CD4-positive, alpha-beta memory T cell (primary cell): ENCODE measurements around the gene ZFP36L1. TPM values are rescaled to one million over a fixed set of nuclear protein-coding genes. Genes with fewer than 3 reads are reported as not detected.

Experiments
- CTCF ChIA-PET: fragments of 350-600 bp; sonication (Branson Sonifier 250); formaldehyde crosslinking; loops from one replicate; lab custom pipeline; 2021; ENCODE audit warnings: inconsistent platforms; ENCODE audit not compliant: partially characterized antibody; lab: Charles Lee
- POLR2A ChIA-PET: fragments of 350-600 bp; sonication (Branson Sonifier 250); formaldehyde crosslinking; loops from one replicate; lab custom pipeline; 2021; ENCODE audit not compliant: partially characterized antibody; lab: Charles Lee
- DNase-seq, 5 donors: peaks; one replicate each; pipeline versions ENCODE4 v3.0.0 to v3.0.0-alpha.2; 2020 to 2022; ENCODE audit warnings: mixed read lengths in 1 of 5
- H3K27ac ChIP-seq: one replicate; pipeline ENCODE4 v1.7.0; 2013; ENCODE audit warnings: low read depth, low read length
- H3K27me3 ChIP-seq: 2 replicates; pipeline ENCODE4 v1.7.0; 2013; ENCODE audit warnings: mild to moderate bottlenecking, low read length, moderate library complexity; ENCODE audit not compliant: insufficient read depth
- H3K36me3 ChIP-seq: 2 replicates; pipeline ENCODE4 v1.7.0; 2013; ENCODE audit warnings: mild to moderate bottlenecking, low read length, moderate library complexity; ENCODE audit not compliant: insufficient read depth
- H3K4me1 ChIP-seq: 2 replicates; pipeline ENCODE4 v1.7.0; 2013; ENCODE audit warnings: mild to moderate bottlenecking, low read length, moderate library complexity; ENCODE audit not compliant: insufficient read depth
- H3K4me3 ChIP-seq, 2 donors: one replicate each; pipeline ENCODE4 v1.7.0; 2013; ENCODE audit warnings: low read length in 2 of 2, mild to moderate bottlenecking in 1 of 2
- H3K9me3 ChIP-seq, 2 donors: one replicate each; pipeline ENCODE4 v1.7.0; 2013; ENCODE audit warnings: low read length in 2 of 2, control low read depth in 1 of 2; ENCODE audit not compliant: control insufficient read depth in 1 of 2
- H3K27ac Mint-ChIP-seq, 7 donors: one replicate each; pipeline ENCODE4 v1.8.0; 2020 to 2021; ENCODE audit warnings: mixed read lengths in 7 of 7, mild to moderate bottlenecking in 6 of 7, inconsistent platforms in 3 of 7, moderate library complexity in 3 of 7
- H3K27me3 Mint-ChIP-seq, 2 donors: one replicate each; pipeline ENCODE4 v1.8.0; 2020 to 2021; ENCODE audit warnings: mixed read lengths in 2 of 2
- H3K36me3 Mint-ChIP-seq, 2 donors: one replicate each; pipeline ENCODE4 v1.8.0; 2020 to 2021; ENCODE audit warnings: mixed read lengths in 2 of 2, inconsistent platforms in 1 of 2, mild to moderate bottlenecking in 1 of 2
- H3K4me1 Mint-ChIP-seq, 4 donors: one replicate each; pipeline ENCODE4 v1.8.0; 2020 to 2021; ENCODE audit warnings: mixed read lengths in 4 of 4, mild to moderate bottlenecking in 1 of 4
- H3K4me3 Mint-ChIP-seq, 8 donors: one replicate each; pipeline ENCODE4 v1.8.0; 2020 to 2021; ENCODE audit warnings: mixed read lengths in 8 of 8, mild to moderate bottlenecking in 7 of 8, moderate library complexity in 6 of 8, inconsistent platforms in 3 of 8
- H3K9me3 Mint-ChIP-seq, 8 donors: one replicate each; pipeline ENCODE4 v1.8.0; 2020 to 2021; ENCODE audit warnings: mixed read lengths in 8 of 8, mild to moderate bottlenecking in 5 of 8, inconsistent platforms in 3 of 8, moderate library complexity in 1 of 8
- intact Hi-C: fragments of 100-400 bp; cut with micrococcal nuclease; formaldehyde crosslinking; loops from one replicate; pipeline ENCODE4 v1.15.1; 2023
- polyA plus RNA-seq, 2 donors: library from polyadenylated mRNA; unstranded; fragments of 300-500 nt; fragmentation: Illumina TruSeq; gene quantifications; one replicate each; pipeline ENCODE4 v1.2.3, GENCODE V29; 2021
- total RNA-seq, 2 experiments: library from RNA; stranded (reverse); gene quantifications; one replicate each; pipeline ENCODE4 v1.2.3, GENCODE V29; 2021

ZFP36L1 gene
- total and polyA plus RNA-seq, 4 experiments from 2014 or later = 60.3 to 242 (median 177) TPM

DNA sequence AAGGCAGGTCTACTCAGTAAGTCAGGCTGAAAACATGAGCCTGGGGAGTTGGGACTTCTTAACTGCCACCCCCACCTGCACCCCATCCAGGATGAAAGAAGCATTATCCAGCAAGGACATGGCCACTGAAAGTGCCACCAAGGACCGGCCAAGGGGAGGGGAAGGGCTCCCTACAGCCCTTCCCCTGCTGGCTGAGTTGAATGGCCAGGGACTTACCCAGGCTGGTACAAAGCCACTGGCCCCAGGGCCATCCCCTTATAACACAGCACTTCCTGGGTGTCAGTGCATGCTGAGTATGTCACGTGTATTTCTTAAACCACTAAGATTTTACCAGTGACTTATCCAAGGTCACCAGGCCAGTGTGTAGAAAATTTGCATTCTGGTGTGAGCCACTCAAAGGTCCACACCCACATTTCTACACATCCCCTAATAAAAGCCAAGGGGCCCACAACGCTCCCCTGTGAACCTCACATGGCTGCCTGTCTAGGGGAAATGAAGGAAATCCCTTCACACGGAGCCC lies 29.3 kb upstream of the ZFP36L1 start:
- intact Hi-C loops = loop anchor here (5.0 kb wide), 1 partner anchor 1005 kb away; the partner anchor contains the start of genes RAD51B and ZFYVE26
- no peaks in the 10 kb centered on the region for H3K9me3 ChIP-seq
- Mint-ChIP-seq H3K4me3 (peak overlapping the region in 6 of 8 donors; percentile 31 to 72 (median 62)), H3K36me3 (no peaks in the 10 kb centered on the region), H3K9me3 (no peaks in the 10 kb centered on the region), H3K27ac (peak overlapping the region; percentile 75 to 95 (median 89)), H3K27me3 (no peaks in the 10 kb centered on the region), H3K4me1 (peaks cover 26 to 62% (median 41%) of the 10 kb centered on the region in 4 donors)
- CTCF ChIA-PET = interaction anchor here (1.2 to 20.9 kb wide), 5 partner anchors 10 to 888 kb away, joined by 5 to 428 read pairs (median 67); no protein-coding TSS in a partner anchor
- no peaks in the 10 kb centered on the region for H3K36me3 ChIP-seq
- POLR2A ChIA-PET = interaction anchor here (26.7 kb wide), 1 partner anchor 34 kb away, joined by 1973 read pairs; the partner anchor contains the start of gene ZFP36L1
- H3K27ac ChIP-seq = peak overlapping the region; percentile 57
- no peaks in the 10 kb centered on the region for H3K27me3 ChIP-seq
- H3K4me3 ChIP-seq = no peak overlapping the region
- H3K4me1 ChIP-seq = peaks cover 61% of the 10 kb centered on the region
- DNase-seq = no peak

DNA sequence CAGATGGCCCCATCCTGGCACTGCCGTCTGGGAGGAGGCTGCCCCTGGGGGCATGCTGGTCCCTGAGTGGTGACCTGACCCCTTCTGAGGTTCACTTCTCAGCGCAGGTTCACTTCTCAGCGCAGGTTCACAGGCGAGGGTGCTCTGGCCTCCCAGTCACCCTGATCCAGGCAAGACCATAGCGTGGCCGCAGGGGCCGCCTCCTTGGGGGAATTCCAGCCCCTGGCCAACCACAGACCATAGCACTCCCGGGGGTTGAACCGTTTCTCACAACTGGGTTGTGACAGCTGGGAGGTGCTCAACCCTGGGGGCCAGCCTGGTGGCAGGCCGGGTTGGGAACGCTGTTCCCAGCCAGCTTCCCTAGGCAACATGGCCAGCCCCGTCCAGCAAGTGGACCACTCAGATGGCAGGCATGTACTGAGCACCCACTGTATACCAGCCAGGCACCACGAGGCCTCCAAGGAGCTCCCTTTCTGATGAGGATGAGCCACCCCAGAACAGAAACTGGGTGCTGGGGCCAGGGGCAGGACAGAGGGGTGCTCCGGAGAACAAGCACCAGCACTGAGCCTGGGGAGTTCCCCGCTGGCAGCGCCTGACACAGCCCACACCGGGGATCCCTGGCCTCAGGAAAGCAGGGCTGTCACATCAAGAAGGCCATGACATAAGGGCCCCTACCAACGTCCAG lies 28.3 kb upstream of the ZFP36L1 start:
- H3K9me3 Mint-ChIP-seq = no peaks in the 10 kb centered on the region
- H3K36me3 Mint-ChIP-seq = no peaks in the 10 kb centered on the region
- H3K27me3 Mint-ChIP-seq = no peaks in the 10 kb centered on the region
- Histone ChIP-seq H3K4me3 (no peak overlapping the region), H3K4me1 (peaks cover 67% of the 10 kb centered on the region), H3K36me3 (no peaks in the 10 kb centered on the region), H3K9me3 (no peaks in the 10 kb centered on the region), H3K27me3 (no peaks in the 10 kb centered on the region), H3K27ac (peak overlapping the region; percentile 57)
- intact Hi-C loops = loop anchor here (5.0 kb wide), 1 partner anchor 1004 kb away; the partner anchor contains the start of genes RAD51B and ZFYVE26
- ChIA-PET CTCF (interaction anchor here (1.2 to 20.9 kb wide), 6 partner anchors 11 to 887 kb away, joined by 4 to 428 read pairs (median 65); partner anchors contain the start of gene ZFP36L1), POLR2A (interaction anchor here (0.9 to 26.7 kb wide), 6 partner anchors 33 to 611 kb away, joined by 3 to 1973 read pairs (median 4); partner anchors contain the start of gene ZFP36L1)
- H3K4me1 Mint-ChIP-seq = peaks cover 32 to 68% (median 47%) of the 10 kb centered on the region in 4 donors
- H3K27ac Mint-ChIP-seq = peak overlapping the region; percentile 84 to 95 (median 94)
- peak overlapping the region in 5 of 8 donors; percentile 52 to 82 (median 73) for H3K4me3 Mint-ChIP-seq
- DNase-seq = peak in 2 of 5 donors; percentile 29 to 70

DNA sequence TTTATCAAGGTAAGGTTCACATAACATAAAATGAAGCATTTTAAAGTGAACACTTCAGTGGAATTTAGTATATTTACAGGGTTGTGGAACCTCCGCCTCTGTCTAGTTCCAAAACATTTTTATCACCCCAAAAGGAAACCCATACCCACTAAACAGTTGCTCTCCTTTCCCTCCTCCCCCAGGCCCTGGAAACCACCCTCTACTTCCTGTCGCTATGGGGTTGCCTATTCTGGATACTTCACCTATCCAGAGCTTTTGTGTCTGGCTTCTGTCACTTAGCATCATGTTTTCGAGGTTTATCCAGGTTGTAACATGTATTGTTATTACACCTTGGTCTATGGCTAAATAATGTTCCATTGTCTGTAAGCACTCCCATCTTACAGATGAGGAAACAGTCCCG lies 27.7 kb upstream of the ZFP36L1 start:
- Histone ChIP-seq H3K4me3 (no peak overlapping the region), H3K36me3 (no peaks in the 10 kb centered on the region), H3K27me3 (no peaks in the 10 kb centered on the region), H3K4me1 (peaks cover 73% of the 10 kb centered on the region), H3K9me3 (no peaks in the 10 kb centered on the region), H3K27ac (peak overlapping the region; percentile 57)
- H3K4me3 Mint-ChIP-seq = peak overlapping the region in 7 of 8 donors; percentile 29 to 82 (median 70)
- DNase-seq = peak; percentile 62 to 87 (median 66)
- no peaks in the 10 kb centered on the region for H3K9me3 Mint-ChIP-seq
- peaks cover 37 to 73% (median 52%) of the 10 kb centered on the region in 4 donors for H3K4me1 Mint-ChIP-seq
- ChIA-PET CTCF (interaction anchor here (0.6 to 20.9 kb wide), 7 partner anchors 10 to 983 kb away, joined by 4 to 428 read pairs (median 63); partner anchors contain the start of gene ZFP36L1), POLR2A (interaction anchor here (0.6 to 26.7 kb wide), 8 partner anchors 32 to 887 kb away, joined by 3 to 1973 read pairs (median 4); partner anchors contain the start of gene ZFP36L1)
- H3K27ac Mint-ChIP-seq = peak overlapping the region; percentile 78 to 95 (median 94)
- no peaks in the 10 kb centered on the region for H3K36me3 Mint-ChIP-seq
- no peaks in the 10 kb centered on the region for H3K27me3 Mint-ChIP-seq
- intact Hi-C loops = loop anchor here (5.0 kb wide), 1 partner anchor 1003 kb away; the partner anchor contains the start of genes RAD51B and ZFYVE26

DNA sequence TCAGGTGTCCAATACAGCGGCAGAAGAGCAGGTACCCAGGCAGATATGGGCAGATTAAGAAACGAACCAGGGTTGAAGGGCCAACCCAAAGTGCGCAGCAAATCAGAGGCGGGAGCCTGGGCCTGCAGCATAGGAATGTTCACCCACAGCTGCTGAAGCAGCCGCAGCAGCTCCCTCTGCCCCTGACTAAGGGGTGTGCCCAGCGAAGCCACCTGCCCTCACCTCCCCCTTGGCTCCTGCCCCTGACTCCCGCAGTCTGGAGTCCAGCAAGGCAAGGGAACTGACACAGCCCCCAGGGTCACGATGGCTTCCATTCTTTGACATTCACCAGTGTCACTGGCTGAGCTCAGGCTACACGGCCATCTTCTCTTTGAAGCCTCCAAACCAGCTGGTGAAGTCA lies 27.3 kb upstream of the ZFP36L1 start:
- H3K9me3 ChIP-seq = no peaks in the 10 kb centered on the region
- peak overlapping the region in 7 of 8 donors; percentile 29 to 82 (median 70) for H3K4me3 Mint-ChIP-seq
- H3K9me3 Mint-ChIP-seq = peaks cover 0 to 1% (median 0%) of the 10 kb centered on the region in 8 donors
- H3K27me3 Mint-ChIP-seq = no peaks in the 10 kb centered on the region
- H3K27ac Mint-ChIP-seq = peak overlapping the region; percentile 86 to 95 (median 94)
- CTCF ChIA-PET = interaction anchor here (0.6 to 20.9 kb wide), 8 partner anchors 10 to 983 kb away, joined by 4 to 428 read pairs (median 49); partner anchors contain the start of gene ZFP36L1
- no peaks in the 10 kb centered on the region for H3K36me3 ChIP-seq
- H3K4me1 Mint-ChIP-seq = peaks cover 41 to 77% (median 56%) of the 10 kb centered on the region in 4 donors
- H3K4me3 ChIP-seq = no peak overlapping the region
- peak overlapping the region; percentile 57 for H3K27ac ChIP-seq
- DNase-seq = peak in 1 of 5 donors; percentile 43
- H3K27me3 ChIP-seq = no peaks in the 10 kb centered on the region
- POLR2A ChIA-PET = interaction anchor here (0.6 to 26.7 kb wide), 10 partner anchors 32 to 886 kb away, joined by 3 to 1973 read pairs (median 4); partner anchors contain the start of gene ZFP36L1
- intact Hi-C loops = loop anchor here (5.0 kb wide), 1 partner anchor 1003 kb away; the partner anchor contains the start of genes RAD51B and ZFYVE26
- peaks cover 77% of the 10 kb centered on the region for H3K4me1 ChIP-seq
- peaks cover 0 to 1% of the 10 kb centered on the region in 2 donors for H3K36me3 Mint-ChIP-seq

DNA sequence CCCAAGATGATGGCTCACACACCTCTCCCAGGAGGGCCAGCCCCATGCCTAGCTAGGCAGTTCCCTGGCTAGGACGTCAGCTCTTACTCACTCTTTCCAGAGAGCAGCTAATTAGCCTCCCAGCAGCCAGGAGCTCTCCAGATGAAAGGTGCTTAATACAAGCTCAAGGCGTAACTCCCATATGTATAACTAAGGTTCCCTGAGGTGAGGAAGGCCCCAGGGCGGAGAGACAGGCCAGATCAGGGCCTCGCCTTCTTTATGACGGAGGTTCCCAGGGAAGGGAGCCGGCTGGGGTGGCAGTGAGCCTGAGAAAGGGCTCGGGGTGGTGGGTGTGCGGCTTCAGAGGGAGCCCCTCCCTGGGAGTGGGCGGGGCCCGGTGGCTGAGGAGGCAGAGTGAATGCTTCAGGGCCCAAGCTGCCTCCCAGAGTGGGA lies 26.4 kb upstream of the ZFP36L1 start:
- Mint-ChIP-seq H3K4me3 (peak overlapping the region in 7 of 8 donors; percentile 39 to 82 (median 45)), H3K9me3 (peaks cover 0 to 1% (median 0%) of the 10 kb centered on the region in 8 donors), H3K27me3 (no peaks in the 10 kb centered on the region), H3K36me3 (peaks cover 0 to 1% of the 10 kb centered on the region in 2 donors), H3K27ac (peak overlapping the region; percentile 77 to 95 (median 90)), H3K4me1 (peaks cover 45 to 85% (median 59%) of the 10 kb centered on the region in 4 donors)
- intact Hi-C loops = loop anchor here (5.0 to 10.0 kb wide), 2 partner anchors 937 to 1204 kb away; partner anchors contain the start of gene ARG2
- peak in 4 of 5 donors; percentile 20 to 76 (median 27) for DNase-seq
- no peak overlapping the region for H3K4me3 ChIP-seq
- POLR2A ChIA-PET = interaction anchor here (0.9 to 26.7 kb wide), 7 partner anchors 31 to 885 kb away, joined by 3 to 1973 read pairs (median 5); partner anchors contain the start of gene ZFP36L1
- CTCF ChIA-PET = interaction anchor here (1.0 to 20.9 kb wide), 10 partner anchors 11 to 982 kb away, joined by 3 to 428 read pairs (median 49); partner anchors contain the start of gene ZFP36L1
- H3K4me1 ChIP-seq = peaks cover 78% of the 10 kb centered on the region
- H3K36me3 ChIP-seq = no peaks in the 10 kb centered on the region
- H3K9me3 ChIP-seq = no peaks in the 10 kb centered on the region
- H3K27ac ChIP-seq = peak overlapping the region; percentile 57
- H3K27me3 ChIP-seq = no peaks in the 10 kb centered on the region

DNA sequence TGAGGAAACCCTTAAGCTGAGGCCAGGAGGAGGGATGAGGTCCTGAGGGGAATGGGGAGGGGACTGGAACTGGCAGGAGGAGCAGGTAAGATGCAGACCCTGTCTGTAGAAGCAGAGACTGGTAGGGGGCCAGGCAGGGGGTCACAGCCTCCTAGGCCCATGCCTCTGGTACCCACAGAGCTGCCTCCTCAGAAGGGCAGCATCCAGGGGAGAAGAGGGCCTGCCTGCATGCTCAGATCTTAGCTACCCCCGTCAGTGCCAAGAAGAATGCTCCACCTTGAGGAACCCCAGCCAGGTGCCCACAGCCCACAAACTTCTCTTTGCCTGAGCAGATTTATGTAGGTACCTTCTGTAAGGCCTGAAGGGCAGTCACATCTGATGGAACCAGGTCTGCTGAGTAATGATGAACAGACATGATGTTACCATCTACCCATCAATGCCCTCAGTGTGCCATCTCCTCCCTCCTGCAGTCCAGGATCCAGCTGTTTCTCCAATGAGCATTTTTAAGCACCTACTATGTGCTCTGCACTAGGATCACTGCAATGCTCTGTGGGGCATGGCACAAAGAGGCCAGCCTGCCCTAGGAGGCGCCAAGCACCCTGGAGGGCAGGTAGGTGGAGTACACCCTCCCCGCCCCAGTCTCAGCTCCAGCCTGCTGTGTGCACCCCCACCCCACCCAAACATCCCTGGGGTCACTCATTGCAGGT lies 24.8 kb upstream of the ZFP36L1 start:
- POLR2A ChIA-PET = interaction anchor here (0.7 to 26.7 kb wide), 11 partner anchors 26 to 998 kb away, joined by 3 to 1973 read pairs (median 12); partner anchors contain the start of genes RAD51B and ZFP36L1
- Histone ChIP-seq H3K4me1 (peaks cover 93% of the 10 kb centered on the region), H3K36me3 (no peaks in the 10 kb centered on the region), H3K27ac (no peak overlapping the region), H3K27me3 (no peaks in the 10 kb centered on the region), H3K9me3 (no peaks in the 10 kb centered on the region), H3K4me3 (no peak overlapping the region)
- Mint-ChIP-seq H3K36me3 (peaks cover 0 to 1% of the 10 kb centered on the region in 2 donors), H3K27me3 (no peaks in the 10 kb centered on the region), H3K9me3 (peaks cover 0 to 1% (median 0%) of the 10 kb centered on the region in 8 donors), H3K4me1 (peaks cover 55 to 88% (median 67%) of the 10 kb centered on the region in 4 donors), H3K4me3 (peak overlapping the region in 5 of 8 donors; percentile 39 to 85 (median 81)), H3K27ac (peak overlapping the region; percentile 87 to 95 (median 92))
- CTCF ChIA-PET = interaction anchor here (0.9 to 20.9 kb wide), 33 partner anchors 8 to 980 kb away, joined by 3 to 428 read pairs (median 8); partner anchors contain the start of gene ZFP36L1
- DNase-seq = no peak
- intact Hi-C loops = loop anchor here (5.0 to 10.0 kb wide), 2 partner anchors 935 to 1203 kb away; partner anchors contain the start of gene ARG2
